ENCODE results near the gene CYP2R1.

The CYP2R1 gene

GRCh38 chr11:14835496-14836492, 56.2 kb downstream of the CYP2R1 start:
- DNase-seq (ENCODE audit: low read depth): no peak
- TF ChIP-seq CTCF (IDR thresholded peaks at IDR 0.05; ENCODE audit: low read length, missing control alignments): no peak
- no peak overlapping the region for H3K4me3 ChIP-seq (replicated peaks; ENCODE audit: low read depth, low read length)

All from fibroblast of pulmonary artery (primary cell).